GM19372 (cell line): Measurements from ENCODE around the gene MGAT3.

Experiments used
- ATAC-seq: cut with Tn5 transposase; IDR thresholded peaks from one replicate; pipeline ENCODE4 v1.9.1; 2021; ENCODE audit warnings: mild to moderate bottlenecking, low read depth, moderate library complexity; ENCODE audit not compliant: unreplicated experiment

Gene MGAT3

GRCh38 chr22:39427751-39428596 lies 28.8 kb upstream of the MGAT3 start:
- ATAC-seq, result no peak

DNA sequence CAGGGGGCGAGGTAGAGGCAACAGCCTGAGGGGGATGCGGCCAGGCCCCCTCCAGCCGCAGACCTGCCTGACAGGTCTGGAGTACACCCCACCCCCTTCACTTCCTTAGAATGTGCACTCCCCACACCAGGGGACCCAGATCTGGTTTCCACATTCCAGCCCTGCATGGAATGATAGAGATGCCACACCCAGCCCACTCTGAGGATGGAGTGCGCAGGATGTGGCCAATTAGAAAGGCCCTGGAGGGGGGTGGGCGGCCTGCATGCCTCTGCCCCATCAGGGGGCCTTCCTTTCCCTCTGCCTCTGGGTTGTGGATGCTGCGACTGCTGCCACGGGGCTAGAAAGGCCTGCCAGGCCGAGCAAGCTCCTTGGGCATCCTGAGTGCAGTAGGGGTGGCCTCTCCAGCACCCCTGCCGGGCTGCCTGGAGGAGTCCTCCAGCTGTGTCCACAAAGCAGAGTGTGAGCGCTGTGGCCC lies 28.2 kb upstream of the MGAT3 start:
- no peak for ATAC-seq

- no peak for ATAC-seq
These were observed 27.6 kb upstream of the MGAT3 start for GRCh38 chr22:39429186-39429585.

DNA sequence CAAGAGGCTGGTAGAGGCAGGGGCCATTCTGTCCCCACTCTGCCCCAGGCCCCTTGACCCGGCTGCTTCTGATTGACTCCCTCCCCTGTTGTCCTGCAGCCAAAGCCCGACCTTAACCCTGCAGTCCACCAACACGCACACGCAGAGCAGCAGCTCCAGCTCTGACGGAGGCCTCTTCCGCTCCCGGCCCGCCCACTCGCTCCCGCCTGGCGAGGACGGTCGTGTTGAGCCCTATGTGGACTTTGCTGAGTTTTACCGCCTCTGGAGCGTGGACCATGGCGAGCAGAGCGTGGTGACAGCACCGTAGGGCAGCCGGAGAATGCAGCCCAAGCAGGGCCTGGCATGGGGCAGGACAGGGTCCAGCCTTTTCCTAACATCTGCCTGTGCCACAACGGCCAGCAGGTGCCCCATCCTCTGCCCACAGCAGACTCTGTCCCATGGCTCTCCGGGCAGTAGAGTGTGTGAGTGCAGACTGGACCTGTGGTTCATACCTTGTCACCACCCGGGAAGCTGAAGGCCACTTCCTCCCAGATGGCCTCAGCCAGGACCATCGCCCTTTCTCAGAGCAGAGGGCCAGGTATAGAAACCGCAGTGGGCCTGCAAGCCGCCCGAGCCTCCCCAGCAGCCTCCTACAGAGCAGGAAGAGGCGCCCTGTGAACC lies 26.8 kb upstream of the MGAT3 start:
- ATAC-seq, result no peak

DNA sequence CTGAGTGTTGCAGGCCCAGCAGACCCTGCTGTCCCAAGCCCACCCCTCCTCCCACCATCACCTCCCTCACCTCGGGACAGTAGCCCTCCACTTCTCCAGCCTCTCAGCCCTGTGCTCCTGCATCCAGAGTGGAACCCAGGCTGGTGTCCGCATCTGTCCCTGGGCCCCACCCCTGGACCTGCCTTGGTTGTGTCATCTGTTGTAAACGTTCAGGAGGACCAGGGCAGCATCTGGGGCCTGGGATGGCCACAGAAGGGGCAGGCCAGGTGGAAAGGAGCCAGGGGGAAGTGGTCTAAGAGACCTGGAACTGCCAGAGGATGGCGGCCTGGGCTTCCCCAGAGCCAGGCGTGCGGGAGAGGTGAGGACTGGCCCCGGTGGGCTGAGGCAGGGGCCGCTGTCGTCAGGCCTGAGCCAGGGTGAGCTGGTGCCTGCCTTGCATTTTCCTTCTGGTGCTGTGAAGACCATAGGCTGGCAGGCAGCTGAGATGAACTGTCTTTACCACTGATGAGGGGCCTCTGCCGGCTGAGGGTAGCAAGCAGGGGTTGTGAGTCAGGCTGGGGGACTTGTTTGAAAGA lies 26.1 kb upstream of the MGAT3 start:
- no peak for ATAC-seq

DNA sequence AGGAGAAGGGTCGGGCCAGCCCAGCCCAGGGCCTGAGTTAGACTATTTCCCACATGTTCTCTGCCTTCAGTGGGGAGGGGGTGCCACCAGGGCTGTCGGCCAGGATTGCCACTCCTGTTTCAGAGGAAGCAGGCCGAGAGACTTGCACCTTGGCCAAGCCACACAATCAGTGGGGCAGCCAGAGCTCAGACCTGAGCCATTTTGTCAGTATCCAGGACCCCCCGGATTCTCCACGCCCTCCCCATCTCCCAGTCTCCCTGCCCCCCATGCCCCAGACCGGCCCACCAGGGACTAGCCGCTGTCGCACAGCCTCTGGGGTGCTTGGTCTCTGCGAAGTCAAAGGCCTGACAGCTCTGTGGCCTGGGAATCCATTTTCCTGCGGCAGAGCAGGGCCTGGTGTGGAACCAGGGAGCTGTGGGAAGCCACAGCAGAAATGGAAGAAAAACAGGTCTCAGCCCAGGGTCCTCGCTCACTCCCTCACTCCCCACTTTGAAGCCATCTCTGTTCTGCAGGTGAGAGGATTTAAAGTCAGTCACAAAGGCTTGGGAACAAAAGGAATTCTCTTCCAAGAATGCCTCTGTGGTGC lies 25.5 kb upstream of the MGAT3 start:
- no peak for ATAC-seq

GRCh38 chr22:39431821-39432251 lies 25.0 kb upstream of the MGAT3 start:
- no peak for ATAC-seq

- no peak for ATAC-seq
These were observed 24.4 kb upstream of the MGAT3 start for GRCh38 chr22:39432361-39432811.

DNA sequence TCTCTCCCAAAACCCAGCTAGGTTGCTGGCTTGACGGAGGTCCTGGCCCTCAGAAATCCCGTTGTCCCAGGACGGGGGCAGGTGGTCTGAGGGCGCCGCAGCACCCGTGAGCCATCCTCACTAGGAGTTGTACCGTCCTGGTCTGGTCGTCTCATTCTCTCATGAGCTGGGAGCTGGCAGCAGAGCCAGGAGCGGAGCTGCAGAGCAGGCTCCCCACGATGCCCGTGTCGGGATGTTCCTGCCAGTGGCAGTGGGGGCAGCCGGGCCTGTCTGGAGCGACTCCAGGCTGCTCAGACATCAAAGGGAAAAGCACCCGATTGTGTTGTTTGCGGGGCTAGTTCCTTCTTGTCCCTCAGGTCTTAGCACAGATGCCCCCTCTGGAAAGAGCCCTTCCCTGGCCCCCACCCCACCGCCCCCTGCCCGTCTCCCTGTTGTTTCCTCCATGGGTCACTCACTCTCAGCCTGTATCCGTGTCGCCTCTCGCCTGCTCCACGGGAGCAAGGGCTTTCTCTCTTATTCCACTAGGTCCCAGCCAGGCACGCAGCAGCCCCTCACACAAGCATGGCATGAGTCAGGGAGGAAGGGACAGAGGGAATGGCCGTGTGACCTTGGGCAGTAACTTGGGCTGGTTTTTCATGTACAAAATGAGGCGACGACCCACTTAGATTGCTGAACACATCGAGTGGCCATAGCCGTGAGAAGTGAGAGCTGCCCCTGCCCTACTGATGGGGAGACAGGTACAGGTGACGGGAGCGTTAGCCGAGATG lies 23.2 kb upstream of the MGAT3 start:
- no peak for ATAC-seq

- ATAC-seq, result no peak
These were observed 22.6 kb upstream of the MGAT3 start for GRCh38 chr22:39434243-39434653.

- no peak for ATAC-seq
These were observed 22.1 kb upstream of the MGAT3 start for GRCh38 chr22:39434721-39435120.

DNA sequence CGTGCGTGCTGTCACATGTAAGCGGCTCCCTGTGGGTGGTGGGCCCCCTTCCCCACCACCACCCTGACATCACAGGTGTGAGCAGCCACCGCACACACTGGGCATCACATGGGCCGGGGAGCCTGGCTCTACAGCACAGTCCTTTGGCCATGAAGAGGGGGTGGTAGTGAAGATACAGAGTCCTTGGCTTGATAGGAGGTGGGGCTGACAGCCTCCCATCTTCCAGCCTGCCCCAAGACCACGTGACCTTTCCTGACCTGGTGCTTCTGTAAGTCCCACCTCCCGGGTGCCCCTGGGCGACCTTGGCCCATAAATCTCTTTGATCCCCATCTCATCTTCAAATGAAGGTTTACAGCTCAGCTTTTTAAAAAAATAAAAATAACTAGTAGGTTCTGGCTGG lies 21.2 kb upstream of the MGAT3 start:
- no peak for ATAC-seq

DNA sequence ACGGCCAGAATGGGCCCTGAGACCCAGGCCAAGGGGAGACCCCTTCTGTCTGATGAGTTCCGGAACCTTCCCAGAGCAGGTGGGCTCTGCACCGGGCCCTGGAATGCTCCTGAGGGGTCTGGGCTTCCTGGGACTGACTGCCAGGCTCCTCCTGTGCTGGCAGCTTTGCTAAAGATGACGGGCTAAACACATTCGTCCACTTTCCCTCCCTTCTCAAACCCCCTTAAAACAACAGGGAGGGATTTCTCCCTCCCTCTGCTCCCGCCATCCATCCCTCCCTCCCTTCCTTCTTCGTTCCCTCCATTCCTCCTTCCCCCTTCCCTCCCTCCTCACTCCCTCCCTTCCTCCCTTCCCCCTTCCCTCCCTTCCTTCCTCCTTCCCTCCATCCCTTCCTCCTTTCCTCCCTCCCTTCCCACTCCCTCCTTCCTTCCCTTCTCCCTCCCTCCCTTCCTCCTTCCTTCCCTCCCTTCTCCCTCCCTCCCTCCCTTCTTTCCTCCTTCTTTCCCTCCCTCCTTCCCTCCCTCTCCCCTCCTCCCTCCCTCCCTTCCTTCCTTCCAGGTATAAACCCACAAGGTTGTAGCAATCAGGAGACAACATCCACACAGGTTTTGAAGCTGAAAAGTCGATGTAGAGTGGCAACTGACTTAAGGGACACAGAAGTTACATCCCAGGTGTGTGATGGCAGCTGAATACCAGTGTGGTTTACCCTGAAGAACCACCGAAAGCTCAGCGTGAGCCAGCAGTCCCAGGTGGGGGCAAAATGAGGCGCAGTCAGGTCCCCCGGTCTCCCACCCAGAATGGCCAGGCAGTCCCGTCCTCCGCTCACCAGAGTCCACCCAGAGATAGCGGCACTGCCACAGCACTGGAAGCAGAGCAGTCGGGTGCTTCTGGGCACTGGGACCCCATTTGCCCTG lies 18.8 kb upstream of the MGAT3 start:
- ATAC-seq, result no peak

DNA sequence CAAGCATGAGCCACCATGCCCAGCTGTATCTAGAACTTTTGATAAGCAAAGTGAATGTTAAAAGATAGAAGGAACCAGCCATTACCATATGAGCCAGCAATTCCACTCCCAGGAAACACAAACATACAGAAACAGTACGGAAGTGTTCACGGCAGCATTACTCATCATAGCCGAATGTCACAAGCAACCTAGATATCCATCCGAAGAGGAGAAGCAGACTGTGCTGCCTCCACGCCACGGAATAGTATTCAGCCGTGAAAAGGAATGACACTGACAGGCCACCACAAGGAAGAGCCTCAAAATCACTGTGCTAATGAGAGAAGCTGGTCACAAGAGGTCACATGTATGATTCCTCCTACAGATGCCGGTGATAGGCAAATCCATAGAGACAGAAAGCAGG lies 17.6 kb upstream of the MGAT3 start:
- no peak for ATAC-seq

DNA sequence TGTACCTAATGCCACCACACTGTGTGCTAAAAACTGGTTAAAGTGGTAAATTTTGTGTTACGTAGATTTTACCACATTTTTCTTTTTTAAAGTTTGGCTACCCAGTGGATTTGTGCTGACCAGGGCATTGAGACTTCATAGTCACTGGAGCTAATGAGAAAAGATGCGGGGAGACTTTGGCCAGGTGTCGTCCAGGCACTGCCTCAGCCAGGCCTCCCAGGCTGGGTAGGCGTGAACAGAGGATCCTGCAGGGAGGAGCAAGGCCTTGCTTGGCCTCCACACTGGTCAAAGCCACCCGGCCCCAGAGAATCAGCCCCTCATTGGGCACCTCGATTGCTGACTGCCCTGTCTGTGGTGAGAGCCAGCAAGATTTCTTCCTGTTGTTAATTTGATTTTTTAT lies 13.4 kb upstream of the MGAT3 start:
- ATAC-seq, result no peak

DNA sequence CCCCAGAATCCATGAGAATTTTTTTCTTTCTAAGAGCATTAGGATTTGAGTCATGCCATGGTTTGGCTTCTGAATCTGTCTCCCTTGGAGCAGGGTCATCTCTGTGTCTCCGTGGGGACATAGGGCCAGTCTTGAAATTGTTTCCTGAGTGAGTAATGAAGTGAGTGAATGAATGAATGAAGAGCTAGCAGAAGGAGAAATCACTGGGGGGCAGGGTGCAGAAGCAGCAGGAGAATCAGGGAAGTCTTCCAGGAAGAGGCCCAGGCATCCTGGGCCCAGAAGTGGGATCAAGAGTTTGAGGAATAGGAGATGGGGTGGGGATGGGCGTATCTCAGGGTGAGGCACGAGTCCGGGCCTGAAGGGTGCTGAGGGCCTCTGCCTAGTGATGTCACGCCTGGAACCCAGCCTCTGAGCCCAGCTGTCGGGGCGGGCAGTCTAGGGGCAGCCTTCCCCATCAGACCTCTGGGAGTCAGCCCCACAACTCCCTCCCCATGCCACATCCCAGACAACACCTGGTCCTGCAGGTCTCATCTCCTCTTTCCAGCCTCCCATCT lies 12.5 kb upstream of the MGAT3 start:
- ATAC-seq, result no peak

- no peak for ATAC-seq
These were observed 11.8 kb upstream of the MGAT3 start for GRCh38 chr22:39444937-39445465.

DNA sequence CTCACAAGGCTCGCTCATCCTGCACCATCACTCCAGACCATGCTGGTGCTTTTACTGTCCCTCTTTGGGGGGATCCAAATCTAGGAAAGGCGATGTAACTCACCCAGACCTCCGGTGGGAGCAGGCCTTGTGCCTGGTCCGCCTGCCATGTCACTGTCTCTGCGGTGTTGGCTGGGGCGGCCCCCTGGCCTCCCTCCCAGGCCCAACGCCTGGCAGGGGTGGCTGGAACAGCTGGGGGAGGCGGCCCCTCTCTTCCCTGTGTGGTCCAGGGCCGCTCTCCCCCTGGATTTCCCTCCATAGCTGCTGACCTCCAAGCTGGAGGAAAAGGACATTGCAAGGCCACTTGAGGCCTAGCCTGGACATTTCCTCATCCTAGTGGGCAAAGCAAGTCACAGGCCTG lies 11.1 kb upstream of the MGAT3 start:
- ATAC-seq, result no peak

DNA sequence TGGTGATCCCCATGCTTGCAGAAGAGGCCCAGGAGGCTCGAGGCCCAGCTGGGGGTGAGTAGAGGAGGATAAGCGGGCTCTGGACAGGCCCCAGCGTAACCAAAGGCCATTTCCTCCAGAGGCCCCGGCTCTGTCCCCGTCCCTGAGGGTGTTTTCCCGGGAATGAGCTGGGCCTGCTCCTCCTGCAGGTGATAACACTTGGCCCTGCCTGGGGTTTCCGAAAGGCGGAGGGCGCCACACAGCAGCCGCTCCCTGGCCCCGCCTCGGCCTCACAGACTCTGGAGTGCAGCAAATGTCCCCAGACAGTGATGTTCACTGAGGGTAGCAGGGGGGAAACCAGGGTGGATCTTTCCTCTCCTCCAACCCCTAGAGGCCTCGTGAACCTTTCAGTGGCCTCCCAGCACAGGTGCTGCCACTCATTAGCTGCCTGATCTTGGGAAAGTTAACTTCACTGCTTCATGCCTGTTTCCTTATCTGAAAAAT lies 10.5 kb upstream of the MGAT3 start:
- no peak for ATAC-seq
